WERI-Rb-1 (cell line): ENCODE results near the gene YWHAE.
"Not testable (repeated sequence)": the region's sequence is repeated elsewhere in the genome, so short reads cannot be mapped to it uniquely, and the experiment has no call there.

Source experiments
- DNase-seq: peaks from one replicate; pipeline ENCODE4 v3.0.0-alpha.2; 2020
- H3K27ac ChIP-seq: fragments of 250-450 bp; sonication (Bioruptor Pico); 2 replicates; pipeline ENCODE4 v1.5.1; 2020; ENCODE audit warnings: mild to moderate bottlenecking, moderate library complexity
- H3K27me3 ChIP-seq: fragments of 250-450 bp; sonication (Bioruptor Pico); 2 replicates; pipeline ENCODE4 v1.5.1; 2021; ENCODE audit warnings: mild to moderate bottlenecking, low read depth, moderate library complexity; ENCODE audit not compliant: insufficient read depth, severe bottlenecking
- H3K36me3 ChIP-seq: fragments of 250-450 bp; sonication (Bioruptor Pico); 2 replicates; pipeline ENCODE4 v1.5.1; 2020; ENCODE audit warnings: mild to moderate bottlenecking, moderate library complexity
- H3K4me3 ChIP-seq: 2 replicates; pipeline ENCODE4 v1.5.1; 2011; ENCODE audit warnings: low read depth, mild to moderate bottlenecking, control low read depth, low read length
- H3K9me3 ChIP-seq: fragments of 250-450 bp; sonication (Bioruptor Pico); 2 replicates; pipeline ENCODE4 v1.5.1; 2021; ENCODE audit warnings: mild to moderate bottlenecking, moderate library complexity; ENCODE audit not compliant: severe bottlenecking
- CTCF ChIP-seq: IDR thresholded peaks from 2 replicates; pipeline ENCODE4 v1.5.1; 2011; ENCODE audit warnings: low read depth, mild to moderate bottlenecking, control low read depth, inconsistent platforms, low read length

Gene YWHAE

GRCh38 chr17:1422885-1423284 is 22.9 kb upstream of the YWHAE start:
- Histone ChIP-seq H3K4me3 (no peak overlapping the region), H3K27ac (peak overlapping the region; percentile 44; the same call in 1 of the 2 replicates), H3K27me3 (no peaks in the 10 kb centered on the region), H3K9me3 (no peaks in the 10 kb centered on the region), H3K36me3 (peaks cover 38% of the 10 kb centered on the region)
- DNase-seq, result no peak
- TF ChIP-seq CTCF, result no peak

GRCh38 chr17:1421470-1421869 is 21.4 kb upstream of the YWHAE start:
- H3K27ac ChIP-seq, result peak overlapping the region; percentile 8; the same call in 1 of the 2 replicates

GRCh38 chr17:1420981-1421380 is 21.0 kb upstream of the YWHAE start:
- Histone ChIP-seq H3K27ac (peak overlapping the region; percentile 8; the same call in 1 of the 2 replicates), H3K27me3 (no peaks in the 10 kb centered on the region), H3K9me3 (no peaks in the 10 kb centered on the region), H3K36me3 (peaks cover 38% of the 10 kb centered on the region), H3K4me3 (no peak overlapping the region)
- TF ChIP-seq CTCF, result no peak
- no peak for DNase-seq

More at GRCh38 chr17:1421470-1421869, 21.4 kb upstream of the YWHAE start:
- no peak overlapping the region for H3K4me3 ChIP-seq
- H3K9me3 ChIP-seq, result no peaks in the 10 kb centered on the region
- H3K36me3 ChIP-seq, result peaks cover 40% of the 10 kb centered on the region
- no peak for TF ChIP-seq CTCF
- peak; percentile 58 for DNase-seq
- H3K27me3 ChIP-seq, result no peaks in the 10 kb centered on the region

GRCh38 chr17:1420163-1420562 is 20.1 kb upstream of the YWHAE start:
- Histone ChIP-seq H3K9me3 (no peaks in the 10 kb centered on the region), H3K4me3 (no peak overlapping the region), H3K36me3 (peaks cover 29% of the 10 kb centered on the region), H3K27ac (no peak overlapping the region), H3K27me3 (no peaks in the 10 kb centered on the region)
- no peak for TF ChIP-seq CTCF
- DNase-seq, result peak; percentile 71

- not testable (repeated sequence) for DNase-seq, H3K27me3 ChIP-seq, H3K27ac ChIP-seq, H3K9me3 ChIP-seq, H3K4me3 ChIP-seq
- peaks cover 27% of the 10 kb centered on the region for H3K36me3 ChIP-seq
These were observed 18.5 kb upstream of the YWHAE start for GRCh38 chr17:1418476-1418875.

GRCh38 chr17:1416414-1416813 is 16.4 kb upstream of the YWHAE start:
- Histone ChIP-seq H3K27ac (no peak overlapping the region), H3K9me3 (no peaks in the 10 kb centered on the region), H3K36me3 (peaks cover 13% of the 10 kb centered on the region), H3K4me3 (no peak overlapping the region), H3K27me3 (no peaks in the 10 kb centered on the region)
- no peak for TF ChIP-seq CTCF
- DNase-seq, result no peak
